DOHH2 (cell line): ENCODE data around the gene STARD13.

Source experiments
- H3F3A ChIP-seq: fragments of 200-600 bp; sonication (generic), shearing (Covaris generic); 2 replicates; pipeline ENCODE4 v1.6.0; 2016; ENCODE audit warnings: antibody characterized with exemption, mild to moderate bottlenecking; ENCODE audit not compliant: control insufficient read depth, insufficient read depth
- H3K27ac ChIP-seq: fragments of 200-600 bp; sonication (generic); 2 replicates; pipeline ENCODE4 v1.5.1; 2014; ENCODE audit warnings: low read depth, mild to moderate bottlenecking, low read length, moderate library complexity
- H3K27me3 ChIP-seq: fragments of 200-600 bp; sonication (generic); 2 replicates; pipeline ENCODE4 v1.6.1; 2014; ENCODE audit warnings: mild to moderate bottlenecking, low read length, mixed read lengths; ENCODE audit not compliant: control insufficient read depth
- H3K36me3 ChIP-seq: fragments of 200-600 bp; sonication (generic); 2 replicates; pipeline ENCODE4 v1.6.1; 2014; ENCODE audit warnings: mild to moderate bottlenecking, low read length, moderate library complexity, mixed read lengths; ENCODE audit not compliant: control insufficient read depth
- H3K4me1 ChIP-seq: fragments of 200-600 bp; sonication (generic); 2 replicates; pipeline ENCODE4 v1.6.1; 2014; ENCODE audit warnings: mild to moderate bottlenecking, low read length, mixed read lengths; ENCODE audit not compliant: control insufficient read depth
- H3K4me2 ChIP-seq: fragments of 200-600 bp; sonication (generic); 2 replicates; pipeline ENCODE4 v1.6.0; 2014; ENCODE audit warnings: mild to moderate bottlenecking, low read length, moderate library complexity
- H3K4me3 ChIP-seq: fragments of 200-600 bp; sonication (generic); 2 replicates; pipeline ENCODE4 v1.5.1; 2014; ENCODE audit warnings: mild to moderate bottlenecking, low read length, mixed read lengths
- H3K79me2 ChIP-seq: fragments of 200-600 bp; sonication (generic); 2 replicates; pipeline ENCODE4 v1.6.1; 2014; ENCODE audit warnings: mild to moderate bottlenecking, low read length, mixed read lengths; ENCODE audit not compliant: control insufficient read depth
- H3K9me2 ChIP-seq: fragments of 200-600 bp; sonication (generic); replicated peaks from 2 replicates; pipeline ENCODE4 v1.6.1; 2014; ENCODE audit warnings: mild to moderate bottlenecking, low read length, mixed read lengths; ENCODE audit not compliant: control insufficient read depth
- H3K9me3 ChIP-seq: fragments of 200-600 bp; sonication (generic); 2 replicates; pipeline ENCODE4 v1.6.1; 2014; ENCODE audit warnings: antibody characterized with exemption, low read length, mixed read lengths; ENCODE audit not compliant: control insufficient read depth, insufficient read depth
- H4K20me1 ChIP-seq: fragments of 200-600 bp; sonication (generic); 2 replicates; pipeline ENCODE4 v1.6.0; 2014; ENCODE audit warnings: low read depth, mild to moderate bottlenecking, antibody characterized with exemption, low read length, moderate library complexity; ENCODE audit not compliant: control insufficient read depth, insufficient read depth
- EZH2phosphoT487 ChIP-seq: fragments of 200-600 bp; sonication (generic); IDR thresholded peaks from 2 replicates; pipeline ENCODE4 v1.6.1; 2017; ENCODE audit warnings: borderline replicate concordance, mild to moderate bottlenecking, antibody characterized with exemption, low read length, moderate library complexity, mixed read lengths
- TF ChIP-seq, protein P1 (sequence below): fragments of 200-600 bp; sonication (generic); IDR thresholded peaks from one replicate; pipeline ENCODE4 v1.5.1; 2014; ENCODE audit warnings: antibody characterized with exemption, mild to moderate bottlenecking, low read depth, low read length; ENCODE audit not compliant: poor library complexity, severe bottlenecking

Gene STARD13

DNA sequence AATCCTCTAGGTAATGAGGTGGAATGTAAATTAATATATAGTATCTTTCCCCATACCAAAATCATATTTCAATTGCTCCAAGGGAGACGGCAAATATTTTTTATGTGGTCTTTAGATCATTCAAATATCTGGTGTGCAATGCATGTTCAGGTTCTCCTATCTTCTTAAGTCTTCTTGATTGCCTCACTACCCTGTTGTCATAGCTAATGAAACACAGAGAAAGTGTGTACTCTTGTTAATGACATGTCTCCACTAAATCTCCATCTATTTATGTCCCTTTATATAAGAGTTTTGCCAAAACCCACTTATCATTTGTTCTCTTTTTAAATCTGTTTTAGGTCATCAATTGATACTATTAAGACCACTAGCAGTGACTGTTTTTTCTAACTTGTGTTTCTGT lies 6.6 kb downstream of the STARD13 start:
- Histone ChIP-seq H3K4me2 (no peak overlapping the region), H3K9me2 (no peaks in the 10 kb centered on the region), H3K27me3 (no peaks in the 10 kb centered on the region), H4K20me1 (no peaks in the 10 kb centered on the region), H3K79me2 (no peaks in the 10 kb centered on the region), H3K9me3 (no peaks in the 10 kb centered on the region), H3F3A (no peaks in the 10 kb centered on the region), H3K4me1 (no peaks in the 10 kb centered on the region), H3K36me3 (no peaks in the 10 kb centered on the region), H3K4me3 (no peak overlapping the region), H3K27ac (no peak overlapping the region)
- TF ChIP-seq EZH2phosphoT487 = no peak
- TF ChIP-seq, protein P1, sequence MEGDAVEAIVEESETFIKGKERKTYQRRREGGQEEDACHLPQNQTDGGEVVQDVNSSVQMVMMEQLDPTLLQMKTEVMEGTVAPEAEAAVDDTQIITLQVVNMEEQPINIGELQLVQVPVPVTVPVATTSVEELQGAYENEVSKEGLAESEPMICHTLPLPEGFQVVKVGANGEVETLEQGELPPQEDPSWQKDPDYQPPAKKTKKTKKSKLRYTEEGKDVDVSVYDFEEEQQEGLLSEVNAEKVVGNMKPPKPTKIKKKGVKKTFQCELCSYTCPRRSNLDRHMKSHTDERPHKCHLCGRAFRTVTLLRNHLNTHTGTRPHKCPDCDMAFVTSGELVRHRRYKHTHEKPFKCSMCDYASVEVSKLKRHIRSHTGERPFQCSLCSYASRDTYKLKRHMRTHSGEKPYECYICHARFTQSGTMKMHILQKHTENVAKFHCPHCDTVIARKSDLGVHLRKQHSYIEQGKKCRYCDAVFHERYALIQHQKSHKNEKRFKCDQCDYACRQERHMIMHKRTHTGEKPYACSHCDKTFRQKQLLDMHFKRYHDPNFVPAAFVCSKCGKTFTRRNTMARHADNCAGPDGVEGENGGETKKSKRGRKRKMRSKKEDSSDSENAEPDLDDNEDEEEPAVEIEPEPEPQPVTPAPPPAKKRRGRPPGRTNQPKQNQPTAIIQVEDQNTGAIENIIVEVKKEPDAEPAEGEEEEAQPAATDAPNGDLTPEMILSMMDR = no peak

DNA sequence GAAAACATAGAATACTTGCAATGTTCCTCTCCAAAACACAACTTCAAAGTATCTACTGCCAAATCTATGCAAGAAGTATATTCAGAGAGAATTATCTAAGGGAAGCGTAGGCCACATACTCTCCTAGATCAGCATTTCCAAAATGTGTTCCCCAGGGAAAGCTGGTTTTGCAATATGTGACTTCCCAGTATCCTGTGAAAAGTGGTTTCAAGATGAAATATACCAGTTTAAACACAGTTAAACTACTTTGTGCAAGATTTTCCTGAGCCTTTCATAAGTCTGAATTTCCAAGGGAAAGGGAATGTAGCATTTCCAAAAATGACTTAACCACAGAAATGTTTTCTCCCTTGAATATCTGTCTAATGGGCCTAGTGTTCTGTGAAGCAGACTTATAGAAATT lies 7.6 kb downstream of the STARD13 start:
- Histone ChIP-seq H3K4me3 (no peak overlapping the region), H3K36me3 (no peaks in the 10 kb centered on the region), H3K4me1 (no peaks in the 10 kb centered on the region)

DNA sequence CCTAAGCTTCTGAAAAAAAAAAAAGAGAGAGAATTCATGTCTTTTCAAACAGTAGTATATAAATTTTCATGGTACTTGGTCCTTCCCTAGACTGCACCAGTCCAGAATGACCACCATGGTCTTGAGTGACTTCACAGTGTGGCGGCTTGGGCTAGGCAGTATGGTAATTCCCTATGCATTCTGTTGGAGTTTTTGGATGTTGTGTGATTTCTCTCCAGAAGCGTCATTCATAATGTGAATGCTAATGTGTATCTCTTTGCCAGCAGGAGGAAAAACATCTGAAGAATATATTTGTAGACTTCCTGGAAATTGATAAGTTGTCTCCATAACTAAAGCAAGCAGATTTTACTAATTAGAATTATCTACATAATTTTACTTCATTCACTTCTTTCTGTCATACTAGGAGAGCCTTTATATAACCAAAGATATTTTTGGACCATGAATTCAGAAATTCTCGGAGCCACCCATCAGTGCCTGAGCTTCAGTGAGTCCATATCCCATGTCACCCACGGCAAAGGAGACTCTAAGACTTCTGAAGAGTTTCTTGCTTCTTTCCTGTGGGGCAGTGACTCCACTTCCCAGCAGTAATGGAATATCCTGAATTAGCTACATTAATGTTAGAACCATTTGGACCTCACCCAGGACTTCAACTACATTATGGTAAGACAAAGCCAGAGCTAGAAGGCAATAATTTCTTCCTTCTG lies 8.4 kb downstream of the STARD13 start:
- Histone ChIP-seq H4K20me1 (no peaks in the 10 kb centered on the region), H3F3A (no peaks in the 10 kb centered on the region), H3K4me1 (no peaks in the 10 kb centered on the region), H3K9me3 (no peaks in the 10 kb centered on the region), H3K9me2 (no peaks in the 10 kb centered on the region), H3K4me2 (no peak overlapping the region), H3K36me3 (no peaks in the 10 kb centered on the region), H3K27me3 (no peaks in the 10 kb centered on the region), H3K27ac (no peak overlapping the region), H3K79me2 (no peaks in the 10 kb centered on the region), H3K4me3 (no peak overlapping the region)
- no peak for TF ChIP-seq EZH2phosphoT487
- TF ChIP-seq, protein P1 = no peak

More for the DNA sequence above, 7.6 kb downstream of the STARD13 start:
- no peaks in the 10 kb centered on the region for H3K79me2 ChIP-seq
- no peaks in the 10 kb centered on the region for H4K20me1 ChIP-seq
- H3K4me2 ChIP-seq = no peak overlapping the region
- TF ChIP-seq, protein P1 = no peak
- TF ChIP-seq EZH2phosphoT487 = no peak
- no peaks in the 10 kb centered on the region for H3K27me3 ChIP-seq
- no peak overlapping the region for H3K27ac ChIP-seq
- no peaks in the 10 kb centered on the region for H3K9me2 ChIP-seq
- H3K9me3 ChIP-seq = no peaks in the 10 kb centered on the region
- no peaks in the 10 kb centered on the region for H3F3A ChIP-seq
